Natural killer cell (primary cell): ENCODE measurements around the gene POLRMT. TPM values are rescaled to one million over a fixed set of nuclear protein-coding genes. Genes with fewer than 3 reads are reported as not detected.

Experiments
- ATAC-seq, 3 donors: fragments of 150-1000 bp in 2 of 3; fragments of 200-7000 bp in 1 of 3; cut with Tn5 transposase; 1 replicate in 1 of 3; 2 replicates in 2 of 3; pipeline ENCODE4 v1.10.0; 2021; ENCODE audit warnings: mild to moderate bottlenecking in 2 of 3, moderate library complexity in 2 of 3
- DNase-seq, 2 donors: peaks; one replicate each; pipeline versions ENCODE4 v3.0.0 to v3.0.0-alpha.2; 2013 to 2021; ENCODE audit warnings: mixed read lengths in 1 of 2
- H3K27ac ChIP-seq: one replicate; pipeline ENCODE4 v1.5.1; 2013; ENCODE audit warnings: mild to moderate bottlenecking, low read length
- H3K27me3 ChIP-seq: one replicate; pipeline ENCODE4 v1.6.1; 2013; ENCODE audit warnings: low read length; ENCODE audit not compliant: control insufficient read depth, insufficient read depth
- H3K36me3 ChIP-seq: one replicate; pipeline ENCODE4 v1.6.1; 2013; ENCODE audit warnings: low read length; ENCODE audit not compliant: control insufficient read depth, insufficient read depth
- H3K4me1 ChIP-seq: one replicate; pipeline ENCODE4 v1.6.1; 2013; ENCODE audit warnings: low read length; ENCODE audit not compliant: control insufficient read depth, insufficient read depth
- H3K4me3 ChIP-seq: one replicate; pipeline ENCODE4 v1.5.1; 2013; ENCODE audit warnings: low read length
- H3K9me3 ChIP-seq: one replicate; pipeline ENCODE4 v1.6.1; 2013; ENCODE audit warnings: low read length; ENCODE audit not compliant: control insufficient read depth, insufficient read depth
- H3K27ac Mint-ChIP-seq, 2 donors: one replicate each; pipeline ENCODE4 v1.8.0; 2022; ENCODE audit warnings: mild to moderate bottlenecking in 2 of 2, mixed read lengths in 2 of 2, moderate library complexity in 1 of 2
- H3K27me3 Mint-ChIP-seq, 2 donors: one replicate each; pipeline ENCODE4 v1.8.0; 2022; ENCODE audit warnings: low read depth in 2 of 2, mixed read lengths in 2 of 2
- H3K36me3 Mint-ChIP-seq: one replicate; pipeline ENCODE4 v1.8.0; 2022; ENCODE audit warnings: mixed read lengths
- H3K4me1 Mint-ChIP-seq, 2 donors: one replicate each; pipeline ENCODE4 v1.8.0; 2022; ENCODE audit warnings: mixed read lengths in 2 of 2
- H3K4me3 Mint-ChIP-seq: one replicate; pipeline ENCODE4 v1.8.0; 2022; ENCODE audit warnings: mild to moderate bottlenecking, moderate library complexity, mixed read lengths
- H3K9me3 Mint-ChIP-seq, 2 donors: one replicate each; pipeline ENCODE4 v1.8.0; 2022; ENCODE audit warnings: mixed read lengths in 2 of 2
- WGBS: methylation state at CpG from one replicate; pipeline ENCODE4 v1.1.7; 2013; ENCODE audit warnings: missing lambda C conversion rate; ENCODE audit not compliant: insufficient coverage; 5-methylcytosine and 5-hydroxymethylcytosine counted together
- intact Hi-C: fragments of 100-400 bp; cut with micrococcal nuclease; formaldehyde crosslinking; loops from one replicate; pipeline ENCODE4 v1.14.2; 2022
- total RNA-seq, 4 donors: library from RNA; stranded (reverse); fragments of 120-200 nt in 1 of 4; gene quantifications; one replicate each; pipeline versions ENCODE4 v1.2.3 to v1.2.4, GENCODE V29; 2013 to 2022
- TF ChIP-seq, protein P1 (sequence below): fragments of 200-600 bp; IDR thresholded peaks from one replicate; pipeline ENCODE4 v1.8.0; 2022; ENCODE audit warnings: antibody characterized with exemption

Gene POLRMT
- total RNA-seq, 3 donors from 2014 or later (not counting 1 experiment from before 2014, with no cell fraction given), result 57.2 to 58.5 (median 57.6) TPM

DNA sequence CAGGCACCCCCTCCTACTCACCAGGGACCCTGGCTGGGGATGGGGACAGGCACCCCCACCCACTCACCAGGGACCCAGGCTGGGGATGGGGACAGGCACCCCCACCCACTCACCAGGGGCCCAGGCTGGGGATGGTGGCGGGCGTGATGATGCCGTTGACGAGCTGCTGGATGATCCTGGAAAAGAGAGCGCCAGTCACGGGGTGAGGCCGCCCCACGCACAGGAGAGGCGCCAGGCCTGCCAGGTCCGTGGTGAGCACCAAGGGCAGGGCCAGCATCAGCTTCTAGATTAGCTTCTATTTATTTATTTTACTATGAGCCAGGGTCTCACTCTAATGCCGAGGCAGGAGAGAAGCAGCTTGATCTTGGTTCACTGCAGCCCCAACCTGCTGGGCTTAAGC lies 16.8 kb upstream of the POLRMT start:
- ATAC-seq (no peak), DNase-seq (no peak)
- Histone ChIP-seq H3K4me3 (no peak overlapping the region), H3K36me3 (peaks cover 65% of the 10 kb centered on the region), H3K9me3 (no peaks in the 10 kb centered on the region), H3K4me1 (peaks cover 32% of the 10 kb centered on the region), H3K27me3 (no peaks in the 10 kb centered on the region), H3K27ac (no peak overlapping the region)
- peaks cover 6 to 11% of the 10 kb centered on the region in 2 donors for H3K4me1 Mint-ChIP-seq
- WGBS, result 96% methylated on average over 11 of the region's 11 CpGs
- H3K36me3 Mint-ChIP-seq, result no peaks in the 10 kb centered on the region
- TF ChIP-seq, protein P1, sequence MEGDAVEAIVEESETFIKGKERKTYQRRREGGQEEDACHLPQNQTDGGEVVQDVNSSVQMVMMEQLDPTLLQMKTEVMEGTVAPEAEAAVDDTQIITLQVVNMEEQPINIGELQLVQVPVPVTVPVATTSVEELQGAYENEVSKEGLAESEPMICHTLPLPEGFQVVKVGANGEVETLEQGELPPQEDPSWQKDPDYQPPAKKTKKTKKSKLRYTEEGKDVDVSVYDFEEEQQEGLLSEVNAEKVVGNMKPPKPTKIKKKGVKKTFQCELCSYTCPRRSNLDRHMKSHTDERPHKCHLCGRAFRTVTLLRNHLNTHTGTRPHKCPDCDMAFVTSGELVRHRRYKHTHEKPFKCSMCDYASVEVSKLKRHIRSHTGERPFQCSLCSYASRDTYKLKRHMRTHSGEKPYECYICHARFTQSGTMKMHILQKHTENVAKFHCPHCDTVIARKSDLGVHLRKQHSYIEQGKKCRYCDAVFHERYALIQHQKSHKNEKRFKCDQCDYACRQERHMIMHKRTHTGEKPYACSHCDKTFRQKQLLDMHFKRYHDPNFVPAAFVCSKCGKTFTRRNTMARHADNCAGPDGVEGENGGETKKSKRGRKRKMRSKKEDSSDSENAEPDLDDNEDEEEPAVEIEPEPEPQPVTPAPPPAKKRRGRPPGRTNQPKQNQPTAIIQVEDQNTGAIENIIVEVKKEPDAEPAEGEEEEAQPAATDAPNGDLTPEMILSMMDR, result no peak
- intact Hi-C loops, result no loop called here
- no peak overlapping the region for H3K4me3 Mint-ChIP-seq
- H3K27me3 Mint-ChIP-seq, result no peaks in the 10 kb centered on the region
- H3K27ac Mint-ChIP-seq, result no peak overlapping the region
- H3K9me3 Mint-ChIP-seq, result no peaks in the 10 kb centered on the region

DNA sequence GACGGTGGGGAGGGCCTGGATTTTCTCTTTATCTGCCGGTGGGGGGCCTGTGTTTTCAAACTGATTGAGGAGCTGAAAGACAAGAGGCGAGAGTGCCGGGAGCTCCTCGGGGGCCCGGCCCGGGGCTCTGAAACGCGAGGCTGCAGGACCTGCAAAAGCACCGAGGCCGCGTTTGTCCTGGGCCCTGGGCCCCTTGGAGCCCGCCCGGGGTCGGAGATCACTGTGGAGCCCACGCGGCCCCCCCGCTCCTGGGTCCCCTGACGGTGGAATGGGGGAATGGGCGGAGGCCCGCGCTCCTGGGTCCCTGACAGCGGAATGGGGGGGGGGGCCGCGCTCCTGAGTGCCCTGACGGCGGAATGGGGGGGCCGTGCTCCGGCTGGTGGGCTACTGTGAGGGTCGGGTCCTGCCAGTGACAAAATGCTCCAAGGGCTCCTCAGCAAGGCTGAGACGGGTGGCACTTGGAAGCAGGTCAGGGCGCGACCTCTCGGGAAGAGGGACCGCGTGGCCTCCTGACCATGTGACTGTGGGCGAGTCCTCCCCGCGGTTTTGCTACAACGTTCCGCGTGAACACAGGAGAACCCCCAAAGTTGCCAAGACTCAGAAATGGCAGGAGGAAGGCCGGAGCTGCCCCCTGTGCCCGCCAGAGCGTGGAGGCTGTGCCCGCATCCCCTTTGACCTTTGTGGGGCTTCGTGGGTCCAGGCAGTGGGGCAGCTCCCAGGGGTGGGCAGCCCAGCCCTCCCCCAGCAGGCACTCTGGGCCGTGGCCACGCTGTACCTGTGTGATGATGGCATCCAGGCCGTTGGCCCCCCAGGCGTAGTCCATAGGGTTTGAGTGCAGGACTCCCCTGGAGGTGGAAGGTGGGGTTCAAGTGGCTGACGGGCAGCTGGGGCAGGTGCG lies 15.8 kb upstream of the POLRMT start:
- Mint-ChIP-seq H3K4me1 (peaks cover 0 to 4% of the 10 kb centered on the region in 2 donors), H3K4me3 (no peak overlapping the region), H3K36me3 (no peaks in the 10 kb centered on the region), H3K9me3 (no peaks in the 10 kb centered on the region), H3K27me3 (no peaks in the 10 kb centered on the region), H3K27ac (no peak overlapping the region)
- Histone ChIP-seq H3K27me3 (no peaks in the 10 kb centered on the region), H3K27ac (no peak overlapping the region), H3K9me3 (no peaks in the 10 kb centered on the region), H3K4me1 (peaks cover 25% of the 10 kb centered on the region), H3K36me3 (peaks cover 65% of the 10 kb centered on the region), H3K4me3 (no peak overlapping the region)
- ATAC-seq, result no peak
- DNase-seq, result no peak
- TF ChIP-seq, protein P1, result no peak
- WGBS, result 93% methylated on average over 49 of the region's 53 CpGs
- intact Hi-C loops, result no loop called here

DNA sequence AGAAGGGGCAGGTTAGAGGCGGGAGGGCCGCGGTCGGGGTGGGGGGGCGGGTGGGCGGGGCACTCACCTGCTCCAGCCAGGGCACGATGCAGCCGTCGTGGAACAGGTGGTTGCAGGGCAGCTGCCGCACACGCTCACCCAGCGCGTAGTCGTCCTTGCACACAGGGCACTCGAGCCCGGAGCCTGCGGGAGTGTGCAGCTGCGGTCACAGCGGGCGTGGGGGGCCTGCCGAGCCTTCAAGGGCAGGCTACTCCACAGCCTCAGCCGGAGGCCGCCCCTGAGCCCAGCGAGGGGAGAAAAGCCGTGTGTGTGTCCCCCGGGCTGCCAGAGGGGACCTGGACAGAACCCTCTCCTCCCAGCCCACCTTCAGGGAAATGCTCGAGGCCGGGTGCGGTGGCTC lies 15.0 kb upstream of the POLRMT start:
- Histone ChIP-seq H3K9me3 (no peaks in the 10 kb centered on the region), H3K36me3 (peaks cover 56% of the 10 kb centered on the region), H3K27me3 (no peaks in the 10 kb centered on the region), H3K27ac (no peak overlapping the region), H3K4me3 (no peak overlapping the region), H3K4me1 (peaks cover 16% of the 10 kb centered on the region)
- intact Hi-C loops, result no loop called here
- no peaks in the 10 kb centered on the region for H3K27me3 Mint-ChIP-seq
- 96% methylated on average over 28 of the region's 29 CpGs for WGBS
- TF ChIP-seq, protein P1, result no peak
- H3K4me3 Mint-ChIP-seq, result no peak overlapping the region
- H3K36me3 Mint-ChIP-seq, result no peaks in the 10 kb centered on the region
- DNase-seq (no peak), ATAC-seq (no peak)
- peaks cover 0 to 4% of the 10 kb centered on the region in 2 donors for H3K4me1 Mint-ChIP-seq
- no peak overlapping the region for H3K27ac Mint-ChIP-seq
- H3K9me3 Mint-ChIP-seq, result no peaks in the 10 kb centered on the region
